Measurements from ENCODE around the gene TCTN2.

- no peak for TF ChIP-seq ZNF217 (IDR thresholded peaks at IDR 0.05)
- no peak; the same call in 1 of the 2 replicates for TF ChIP-seq POLR2A (IDR thresholded peaks at IDR 0.05; ENCODE audit: low read depth, low read length)
- TF ChIP-seq POLR2AphosphoS2 (IDR thresholded peaks at IDR 0.05; ENCODE audit: low read depth, low read length) = no peak
- TF ChIP-seq SPI1 (IDR thresholded peaks at IDR 0.05; ENCODE audit: borderline replicate concordance, insufficient read depth, low read depth, low read length) = 0 out of 2 replicates have a peak, but pooled peaks have one; percentile 7
- no peak for TF ChIP-seq CTCF (IDR thresholded peaks at IDR 0.05 in 2 of 3, conservative IDR thresholded peaks at IDR 0.05 in 1 of 3; ENCODE audit: control insufficient read depth in 2 of 3, extremely low read depth in 1 of 3, insufficient read depth in 1 of 3, low read depth in 3 of 3, low read length in 3 of 3)
- TF ChIP-seq, protein P1, sequence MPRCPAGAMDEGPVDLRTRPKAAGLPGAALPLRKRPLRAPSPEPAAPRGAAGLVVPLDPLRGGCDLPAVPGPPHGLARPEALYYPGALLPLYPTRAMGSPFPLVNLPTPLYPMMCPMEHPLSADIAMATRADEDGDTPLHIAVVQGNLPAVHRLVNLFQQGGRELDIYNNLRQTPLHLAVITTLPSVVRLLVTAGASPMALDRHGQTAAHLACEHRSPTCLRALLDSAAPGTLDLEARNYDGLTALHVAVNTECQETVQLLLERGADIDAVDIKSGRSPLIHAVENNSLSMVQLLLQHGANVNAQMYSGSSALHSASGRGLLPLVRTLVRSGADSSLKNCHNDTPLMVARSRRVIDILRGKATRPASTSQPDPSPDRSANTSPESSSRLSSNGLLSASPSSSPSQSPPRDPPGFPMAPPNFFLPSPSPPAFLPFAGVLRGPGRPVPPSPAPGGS (IDR thresholded peaks at IDR 0.05; ENCODE audit: borderline replicate concordance, insufficient read depth, low read depth, low read length, poor library complexity, severe bottlenecking) = no peak
- TF ChIP-seq YY1 (IDR thresholded peaks at IDR 0.05; ENCODE audit: low read depth, low read length) = no peak
- TF ChIP-seq ATF3 (IDR thresholded peaks at IDR 0.05; ENCODE audit: borderline replicate concordance, extremely low read depth, low read depth, low read length) = no peak
- TF ChIP-seq SMAD1 (IDR thresholded peaks at IDR 0.05; ENCODE audit: low read depth, partially characterized antibody) = no peak
Observed at GRCh38 chr12:123713823-123714585, 43.1 kb downstream of the TCTN2 start.
